Caco-2 (cell line): ENCODE data around the gene TMEM63C. TPM values are rescaled to one million over a fixed set of nuclear protein-coding genes. Genes with fewer than 3 reads are reported as not detected.

Source experiments
- BruUV-seq: library from RNA; stranded (reverse); fragments of 400-500 nt; replicated peaks from 2 replicates; lab custom pipeline; 2021; lab: Mats Ljungman, UMichigan
- CTCF ChIA-PET: fragments of 300-600 bp; sonication (Branson Sonifier 250); formaldehyde crosslinking; loops from one replicate; lab custom pipeline; 2022; ENCODE audit warnings: antibody characterized with exemption; lab: Charles Lee
- POLR2A ChIA-PET: fragments of 300-600 bp; sonication (Branson Sonifier 250); formaldehyde crosslinking; loops from one replicate; lab custom pipeline; 2022; ENCODE audit warnings: antibody characterized with exemption; lab: Charles Lee
- DNase-seq, 2 experiments: peaks; one replicate each; pipeline versions ENCODE4 v3.0.0 to v3.0.0-alpha.2; 2020 to 2022
- H3K27me3 ChIP-seq: replicated peaks from 2 replicates; pipeline ENCODE4 v1.6.0; 2011; ENCODE audit warnings: low read length; ENCODE audit not compliant: control insufficient read depth, insufficient read depth
- H3K36me3 ChIP-seq: 2 replicates; pipeline ENCODE4 v1.5.1; 2011; ENCODE audit warnings: low read length; ENCODE audit not compliant: control insufficient read depth, insufficient read depth
- H3K4me1 ChIP-seq: fragments of 250-450 bp; sonication (Bioruptor Pico); 2 replicates; pipeline ENCODE4 v1.5.1; 2020; ENCODE audit warnings: mild to moderate bottlenecking
- H3K4me3 ChIP-seq: 2 replicates; pipeline ENCODE4 v1.5.1; 2011; ENCODE audit warnings: low read depth, mild to moderate bottlenecking, control low read depth, low read length
- H3K9me3 ChIP-seq: fragments of 250-450 bp; sonication (Bioruptor Pico); 2 replicates; pipeline ENCODE4 v1.5.1; 2020; ENCODE audit warnings: mild to moderate bottlenecking, moderate library complexity
- H3K27ac Mint-ChIP-seq: one replicate; pipeline ENCODE4 v1.8.0; 2022; ENCODE audit warnings: mixed read lengths; ENCODE audit not compliant: unreplicated experiment
- H3K27me3 Mint-ChIP-seq: one replicate; pipeline ENCODE4 v1.8.0; 2022; ENCODE audit warnings: mixed read lengths; ENCODE audit not compliant: insufficient read depth, unreplicated experiment
- H3K36me3 Mint-ChIP-seq: one replicate; pipeline ENCODE4 v1.8.0; 2022; ENCODE audit warnings: mild to moderate bottlenecking, mixed read lengths; ENCODE audit not compliant: insufficient read depth, unreplicated experiment
- H3K4me1 Mint-ChIP-seq: one replicate; pipeline ENCODE4 v1.8.0; 2022; ENCODE audit warnings: low read depth, mixed read lengths; ENCODE audit not compliant: unreplicated experiment
- H3K4me3 Mint-ChIP-seq: one replicate; pipeline ENCODE4 v1.8.0; 2022; ENCODE audit warnings: mild to moderate bottlenecking, moderate library complexity, mixed read lengths; ENCODE audit not compliant: unreplicated experiment
- H3K9me3 Mint-ChIP-seq: one replicate; pipeline ENCODE4 v1.8.0; 2022; ENCODE audit warnings: mixed read lengths; ENCODE audit not compliant: unreplicated experiment
- CTCF ChIP-seq, 2 experiments: fragments of 200-600 bp in 1 of 2; IDR thresholded peaks; 1 replicate in 1 of 2; 2 replicates in 1 of 2; pipeline versions ENCODE4 v1.5.1 to v1.8.0; 2011 to 2022; ENCODE audit warnings: antibody characterized with exemption in 1 of 2, control low read depth in 1 of 2, inconsistent platforms in 1 of 2, low read depth in 1 of 2, low read length in 1 of 2, mild to moderate bottlenecking in 1 of 2, moderate library complexity in 1 of 2; ENCODE audit not compliant: insufficient read depth in 1 of 2, severe bottlenecking in 1 of 2, unreplicated experiment in 1 of 2
- intact Hi-C: fragments of 100-400 bp; cut with micrococcal nuclease; formaldehyde crosslinking; loops from one replicate; pipeline ENCODE4 v1.10.0; 2022; ENCODE audit not compliant: unreplicated experiment
- total RNA-seq: library from RNA; stranded (reverse); gene quantifications from 2 replicates; pipeline ENCODE4 v1.2.3, GENCODE V29; 2022

The TMEM63C gene
- total RNA-seq, 1 experiment from 2014 or later: 1.3 TPM

DNA sequence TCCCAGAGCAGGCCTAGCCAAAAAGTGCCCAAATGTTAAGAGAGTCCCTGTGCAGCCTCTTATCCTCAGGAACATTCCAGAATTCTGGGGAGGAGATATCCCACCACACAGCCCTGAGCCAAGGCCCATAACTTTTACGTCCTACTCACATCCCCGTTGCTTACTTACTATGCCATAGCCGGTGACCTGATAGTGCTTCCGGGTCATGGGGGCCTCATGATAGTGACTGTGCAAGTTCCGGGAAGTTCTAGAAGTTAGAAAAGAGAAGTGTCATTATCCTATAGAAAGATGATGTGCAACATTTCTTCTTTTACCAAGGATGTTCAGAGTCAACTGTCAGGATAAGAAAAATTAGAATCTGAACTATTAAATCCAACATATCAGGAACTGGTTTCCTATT, 105.0 kb downstream of the TMEM63C start:
- no peaks in the 10 kb centered on the region for H3K27me3 Mint-ChIP-seq
- Histone ChIP-seq H3K36me3 (no peaks in the 10 kb centered on the region), H3K9me3 (no peaks in the 10 kb centered on the region), H3K4me1 (no peaks in the 10 kb centered on the region), H3K27me3 (no peaks in the 10 kb centered on the region), H3K4me3 (no peak overlapping the region)
- no peak overlapping the region for H3K27ac Mint-ChIP-seq
- no peak for TF ChIP-seq CTCF (IDR thresholded peaks at IDR 0.05; ENCODE audit: insufficient read depth in 1 of 2, low read depth in 1 of 2, low read length in 1 of 2, severe bottlenecking in 1 of 2, unreplicated experiment in 1 of 2)
- intact Hi-C loops: no loop called here
- no peaks in the 10 kb centered on the region for H3K4me1 Mint-ChIP-seq
- ChIA-PET CTCF (no interaction called here), POLR2A (no interaction called here)
- BruUV-seq: no TSS peak
- peaks cover 20% of the 10 kb centered on the region for H3K36me3 Mint-ChIP-seq
- no peak overlapping the region for H3K4me3 Mint-ChIP-seq
- DNase-seq: no peak
- no peaks in the 10 kb centered on the region for H3K9me3 Mint-ChIP-seq

DNA sequence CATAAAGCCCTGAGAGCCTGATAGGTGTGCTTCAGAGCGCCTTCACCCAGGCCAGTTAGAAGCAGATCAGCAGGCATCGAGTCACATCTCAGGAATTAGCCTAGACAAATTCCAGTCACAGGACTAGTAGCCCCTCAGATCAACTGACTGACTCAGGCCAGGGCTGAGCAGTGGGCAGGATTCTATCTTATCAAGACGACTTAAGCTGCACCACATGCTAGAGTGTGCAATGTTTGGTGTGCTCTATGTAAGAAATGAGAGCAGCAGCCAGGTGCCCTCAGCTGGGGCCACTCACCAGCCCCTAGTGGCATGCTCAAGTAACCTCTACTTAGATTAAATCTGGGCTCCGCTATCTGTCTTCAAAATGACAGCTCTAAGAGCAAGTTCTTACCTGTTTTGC, 109.1 kb downstream of the TMEM63C start:
- no peaks in the 10 kb centered on the region for H3K9me3 Mint-ChIP-seq
- no peak overlapping the region for H3K27ac Mint-ChIP-seq
- peak in 1 of 2 experiments; percentile 27 for TF ChIP-seq CTCF (IDR thresholded peaks at IDR 0.05; ENCODE audit: insufficient read depth in 1 of 2, low read depth in 1 of 2, low read length in 1 of 2, severe bottlenecking in 1 of 2, unreplicated experiment in 1 of 2)

DNA sequence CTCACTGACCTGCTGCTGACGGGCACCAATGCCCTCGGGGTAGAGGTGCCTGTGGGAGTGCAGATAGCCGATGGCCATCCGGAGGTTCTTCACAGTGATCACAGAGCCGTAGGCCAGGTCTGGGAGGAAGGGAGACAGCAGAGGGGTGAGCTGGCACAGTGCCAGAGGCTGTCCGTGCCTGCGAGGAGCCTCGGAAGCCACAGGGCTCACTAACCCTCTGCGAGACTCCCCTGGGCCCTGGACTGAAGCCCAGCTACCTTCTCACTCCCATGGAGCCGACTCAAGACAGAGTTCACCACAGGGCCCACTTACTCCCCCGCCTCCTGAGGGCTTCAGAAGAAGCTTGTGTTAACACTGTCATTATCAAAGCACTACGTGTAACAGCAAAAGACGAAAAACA, 114.6 kb downstream of the TMEM63C start:
- intact Hi-C loops: no loop called here
- ChIA-PET CTCF (interaction anchor here (1.1 kb wide), 1 partner anchor 9 kb away, joined by 3 read pairs; no protein-coding TSS in a partner anchor), POLR2A (no interaction called here)
- no peak for DNase-seq
- Mint-ChIP-seq H3K9me3 (no peaks in the 10 kb centered on the region), H3K27me3 (no peaks in the 10 kb centered on the region), H3K27ac (no peak overlapping the region), H3K4me3 (no peak overlapping the region), H3K36me3 (peaks cover 6% of the 10 kb centered on the region), H3K4me1 (no peaks in the 10 kb centered on the region)
- Histone ChIP-seq H3K27me3 (no peaks in the 10 kb centered on the region), H3K9me3 (no peaks in the 10 kb centered on the region), H3K36me3 (no peaks in the 10 kb centered on the region), H3K4me3 (no peak overlapping the region), H3K4me1 (no peaks in the 10 kb centered on the region)
- no TSS peak for BruUV-seq
- no peak for TF ChIP-seq CTCF (IDR thresholded peaks at IDR 0.05; ENCODE audit: insufficient read depth in 1 of 2, low read depth in 1 of 2, low read length in 1 of 2, severe bottlenecking in 1 of 2, unreplicated experiment in 1 of 2)

More for the DNA sequence above, 109.1 kb downstream of the TMEM63C start:
- peaks cover 13% of the 10 kb centered on the region for H3K36me3 Mint-ChIP-seq
- Histone ChIP-seq H3K27me3 (no peaks in the 10 kb centered on the region), H3K36me3 (no peaks in the 10 kb centered on the region), H3K4me3 (no peak overlapping the region), H3K4me1 (no peaks in the 10 kb centered on the region), H3K9me3 (no peaks in the 10 kb centered on the region)
- DNase-seq: no peak
- ChIA-PET CTCF (interaction anchor here (0.5 to 0.6 kb wide), 2 partner anchors 10 to 25 kb away, joined by 3 to 7 read pairs; no protein-coding TSS in a partner anchor), POLR2A (no interaction called here)
- H3K4me3 Mint-ChIP-seq: no peak overlapping the region
- BruUV-seq: no TSS peak
- intact Hi-C loops: no loop called here
- no peaks in the 10 kb centered on the region for H3K27me3 Mint-ChIP-seq
- no peaks in the 10 kb centered on the region for H3K4me1 Mint-ChIP-seq
